RWPE1 (cell line): ENCODE measurements around the gene ADORA1.
A peak's percentile ranks its signal among the peaks of the same experiment; 100 is the strongest.

Experiments used
- CTCF ChIA-PET: fragments of 350-600 bp; sonication (Branson Sonifier 250); formaldehyde crosslinking; extraction: SDS; loops from one replicate; lab custom pipeline; 2021; lab: Yijun Ruan, JAX
- POLR2A ChIA-PET: fragments of 400-600 bp; formaldehyde crosslinking; extraction: SDS; loops from one replicate; lab custom pipeline; 2020; ENCODE audit warnings: antibody characterized with exemption; ENCODE audit not compliant: low non-redundant PET; lab: Yijun Ruan, JAX
- DNase-seq: peaks from one replicate; pipeline ENCODE4 v3.0.0; 2012; ENCODE audit warnings: low spot score
- H3K27ac ChIP-seq: fragments of 450-650 bp; 2 replicates; pipeline ENCODE4 v1.5.1; 2017
- TF ChIP-seq, protein P1 (sequence below): fragments of 450-650 bp; conservative IDR thresholded peaks from 2 replicates; pipeline ENCODE4 v1.5.1; 2017; ENCODE audit warnings: low read depth, mild to moderate bottlenecking

Gene ADORA1

DNA sequence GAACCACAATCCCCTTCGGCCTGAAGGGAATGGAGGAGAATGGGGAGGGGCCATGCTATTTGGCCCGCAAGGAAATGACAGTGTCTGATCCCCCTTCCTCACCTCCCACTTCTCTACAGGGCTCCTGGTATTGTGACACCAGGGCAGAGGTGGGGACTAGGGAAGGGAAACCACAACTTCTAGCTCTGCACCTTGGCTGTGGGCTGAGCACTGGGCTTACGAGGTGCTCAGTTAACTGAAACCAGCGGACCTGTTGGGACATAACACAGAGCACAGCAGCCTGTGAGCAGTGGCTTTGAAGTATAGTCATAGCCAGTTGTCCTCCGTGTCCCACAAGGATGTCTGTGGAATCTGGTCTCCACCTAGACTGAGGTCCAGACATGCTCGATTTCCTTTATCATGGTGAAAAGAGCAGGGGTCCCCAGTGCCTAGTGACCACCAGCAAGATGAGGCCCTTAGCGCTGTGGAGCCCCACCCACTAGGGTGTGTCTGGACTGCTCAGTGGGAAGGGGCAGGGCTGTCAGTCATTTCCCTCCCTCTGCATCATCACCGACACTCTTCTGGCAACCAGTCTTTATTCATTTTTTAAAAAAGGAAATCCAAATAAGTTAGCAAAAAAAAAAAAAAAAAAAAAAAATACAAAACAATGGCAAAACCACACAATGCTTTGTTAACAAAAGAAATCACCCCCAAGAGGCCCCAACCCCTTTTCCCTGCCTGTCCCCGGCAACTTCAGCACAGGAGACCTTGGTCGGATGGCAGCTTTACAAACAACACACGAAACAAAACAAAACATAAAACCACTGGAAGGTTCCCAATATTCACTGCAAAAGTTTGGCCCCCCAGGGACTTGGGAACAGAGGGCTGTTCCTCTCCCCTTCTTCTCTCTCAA is 44.7 kb upstream of the ADORA1 start:
- CTCF ChIA-PET, result interaction anchor here (0.6 to 2.4 kb wide), 10 partner anchors 13 to 1859 kb away, joined by 3 to 8 read pairs (median 3); partner anchors contain the start of gene ADORA1
- POLR2A ChIA-PET, result no interaction called here
- DNase-seq, result no peak
- TF ChIP-seq, protein P1, sequence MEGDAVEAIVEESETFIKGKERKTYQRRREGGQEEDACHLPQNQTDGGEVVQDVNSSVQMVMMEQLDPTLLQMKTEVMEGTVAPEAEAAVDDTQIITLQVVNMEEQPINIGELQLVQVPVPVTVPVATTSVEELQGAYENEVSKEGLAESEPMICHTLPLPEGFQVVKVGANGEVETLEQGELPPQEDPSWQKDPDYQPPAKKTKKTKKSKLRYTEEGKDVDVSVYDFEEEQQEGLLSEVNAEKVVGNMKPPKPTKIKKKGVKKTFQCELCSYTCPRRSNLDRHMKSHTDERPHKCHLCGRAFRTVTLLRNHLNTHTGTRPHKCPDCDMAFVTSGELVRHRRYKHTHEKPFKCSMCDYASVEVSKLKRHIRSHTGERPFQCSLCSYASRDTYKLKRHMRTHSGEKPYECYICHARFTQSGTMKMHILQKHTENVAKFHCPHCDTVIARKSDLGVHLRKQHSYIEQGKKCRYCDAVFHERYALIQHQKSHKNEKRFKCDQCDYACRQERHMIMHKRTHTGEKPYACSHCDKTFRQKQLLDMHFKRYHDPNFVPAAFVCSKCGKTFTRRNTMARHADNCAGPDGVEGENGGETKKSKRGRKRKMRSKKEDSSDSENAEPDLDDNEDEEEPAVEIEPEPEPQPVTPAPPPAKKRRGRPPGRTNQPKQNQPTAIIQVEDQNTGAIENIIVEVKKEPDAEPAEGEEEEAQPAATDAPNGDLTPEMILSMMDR, result no peak
- H3K27ac ChIP-seq, result no peak overlapping the region

DNA sequence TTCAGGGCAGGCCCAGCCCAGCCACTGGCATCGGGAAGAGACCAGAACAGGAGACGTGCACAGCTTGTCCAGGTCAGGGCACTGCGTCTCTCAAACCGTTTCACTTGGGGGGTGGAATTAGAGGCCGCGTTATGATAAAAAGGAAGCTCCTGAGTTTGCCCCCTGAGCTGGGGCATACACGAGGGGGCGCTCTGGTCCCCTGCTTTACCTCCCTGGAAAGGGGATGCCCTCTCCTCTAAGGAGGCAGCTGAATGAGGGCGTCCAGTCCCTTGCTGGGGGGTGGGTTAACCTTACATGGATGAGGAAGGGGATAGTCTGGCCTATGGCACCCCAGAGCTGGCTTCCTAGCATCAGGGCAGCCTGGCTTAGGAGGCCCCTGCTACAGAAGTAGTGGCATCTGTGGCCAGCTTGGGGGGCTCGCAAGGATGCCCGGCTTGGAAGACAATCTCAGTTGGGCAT is 44.0 kb upstream of the ADORA1 start:
- ChIA-PET CTCF (interaction anchor here (0.6 to 2.4 kb wide), 14 partner anchors 11 to 1858 kb away, joined by 3 to 8 read pairs (median 4); partner anchors contain the start of gene ADORA1), POLR2A (no interaction called here)
- no peak overlapping the region for H3K27ac ChIP-seq
- no peak for DNase-seq
- TF ChIP-seq, protein P1, result no peak

DNA sequence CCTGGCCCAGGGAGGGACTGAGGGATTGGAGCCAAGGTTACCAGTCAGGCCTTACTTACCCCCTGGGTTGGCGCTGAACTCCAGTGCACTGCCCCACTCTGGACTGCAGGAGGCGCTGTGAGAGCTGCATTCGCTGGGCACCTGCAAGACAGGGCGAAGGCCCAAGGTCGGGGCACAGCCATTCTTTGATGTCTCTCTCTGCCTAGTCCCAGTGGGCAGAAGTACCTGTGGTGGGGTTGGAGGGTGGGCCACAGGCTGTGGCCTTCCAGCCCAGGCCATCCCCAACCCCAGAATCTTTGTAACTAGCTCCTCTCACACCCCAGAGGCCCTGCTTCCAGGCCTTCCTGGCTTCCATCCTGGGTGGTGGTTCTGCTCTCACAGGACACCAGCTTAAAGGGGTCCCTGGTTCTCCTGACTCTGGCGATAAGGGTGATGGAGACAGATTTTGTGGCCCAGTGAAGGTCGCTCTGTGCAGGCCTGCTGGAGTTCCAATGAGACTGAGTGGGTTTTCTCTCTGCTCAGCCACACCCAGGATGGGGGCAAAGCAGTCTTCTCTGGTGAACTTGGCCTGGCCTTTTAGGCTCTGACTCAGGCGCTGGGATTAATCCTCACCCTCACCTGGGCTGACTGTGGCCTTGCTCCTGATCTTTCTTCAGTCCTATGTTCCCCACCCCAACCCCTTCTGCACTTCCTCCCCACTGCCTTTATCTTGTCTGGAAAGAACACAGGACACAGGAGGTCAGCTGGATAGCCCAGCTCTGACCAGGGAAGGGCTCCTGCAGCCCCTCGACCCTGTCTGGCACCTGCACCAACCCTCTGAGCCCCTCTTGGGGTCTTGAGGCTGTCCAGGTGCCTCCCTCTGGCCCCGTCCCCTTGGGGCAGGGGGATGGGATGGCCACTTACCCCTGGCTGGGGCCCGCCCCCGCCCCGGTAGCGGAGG is 42.7 kb upstream of the ADORA1 start:
- TF ChIP-seq, protein P1, result 0 out of 2 replicates have a peak, but pooled peaks have one; percentile 10
- CTCF ChIA-PET, result interaction anchor here (0.6 to 2.4 kb wide), 11 partner anchors 11 to 132 kb away, joined by 3 to 9 read pairs (median 5); partner anchors contain the start of gene ADORA1
- POLR2A ChIA-PET, result no interaction called here
- no peak overlapping the region for H3K27ac ChIP-seq
- DNase-seq, result no peak

DNA sequence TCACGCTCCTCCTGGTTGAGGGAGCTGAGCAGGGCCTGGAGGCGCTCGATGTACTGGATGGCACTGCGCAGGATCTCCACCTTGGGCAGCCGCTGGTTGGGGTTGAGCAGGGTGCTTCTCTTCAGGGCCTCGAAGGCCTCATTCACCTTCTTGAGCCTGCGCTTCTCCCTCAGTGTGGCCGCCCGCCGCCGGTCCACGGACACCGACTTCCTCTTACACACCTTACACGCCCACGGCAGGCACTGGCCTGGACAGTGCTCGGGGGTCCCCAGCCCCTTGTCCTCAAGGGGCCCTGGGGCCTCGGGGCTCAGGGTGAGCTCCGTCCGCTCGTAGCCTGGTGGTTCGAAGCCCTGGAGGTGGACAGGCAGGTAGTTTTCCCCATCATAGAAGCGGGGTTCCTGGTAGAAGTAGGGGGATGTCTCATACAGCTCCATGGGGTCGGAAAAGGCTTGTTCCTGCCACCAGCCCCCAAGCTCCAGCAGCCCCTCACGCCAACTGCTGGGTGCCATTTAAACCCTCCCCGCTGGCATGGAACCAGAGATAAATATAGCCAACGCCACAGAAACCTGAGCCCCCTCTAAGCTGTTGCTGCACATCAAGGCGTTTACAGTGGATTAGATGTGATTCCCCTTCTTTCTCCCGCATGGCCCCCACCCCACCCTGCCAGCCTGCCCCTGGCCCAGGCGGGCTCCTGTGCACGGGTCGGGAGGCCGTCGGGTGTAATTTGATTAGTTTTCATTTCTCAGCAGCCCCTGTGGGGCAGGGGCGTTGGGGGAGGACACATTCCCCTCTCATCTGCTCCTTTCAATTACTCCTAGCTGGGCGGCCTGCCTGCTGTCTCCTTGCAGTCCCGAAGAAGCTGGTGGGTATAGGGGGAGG is 41.8 kb upstream of the ADORA1 start, which contains the start of gene MYOG:
TSS of gene MYOG (minus strand) at position 485 of the 879 bp plus-strand sequence. CDS start at position 434, 51 bp downstream.
- ChIA-PET POLR2A (no interaction called here), CTCF (interaction anchor here (0.6 to 2.4 kb wide), 4 partner anchors 38 to 405 kb away, joined by 3 to 9 read pairs (median 6); partner anchors contain the start of gene ADORA1)
- H3K27ac ChIP-seq, result no peak within 1 kb of the TSS
- TF ChIP-seq, protein P1, result no peak
- DNase-seq, result no peak

DNA sequence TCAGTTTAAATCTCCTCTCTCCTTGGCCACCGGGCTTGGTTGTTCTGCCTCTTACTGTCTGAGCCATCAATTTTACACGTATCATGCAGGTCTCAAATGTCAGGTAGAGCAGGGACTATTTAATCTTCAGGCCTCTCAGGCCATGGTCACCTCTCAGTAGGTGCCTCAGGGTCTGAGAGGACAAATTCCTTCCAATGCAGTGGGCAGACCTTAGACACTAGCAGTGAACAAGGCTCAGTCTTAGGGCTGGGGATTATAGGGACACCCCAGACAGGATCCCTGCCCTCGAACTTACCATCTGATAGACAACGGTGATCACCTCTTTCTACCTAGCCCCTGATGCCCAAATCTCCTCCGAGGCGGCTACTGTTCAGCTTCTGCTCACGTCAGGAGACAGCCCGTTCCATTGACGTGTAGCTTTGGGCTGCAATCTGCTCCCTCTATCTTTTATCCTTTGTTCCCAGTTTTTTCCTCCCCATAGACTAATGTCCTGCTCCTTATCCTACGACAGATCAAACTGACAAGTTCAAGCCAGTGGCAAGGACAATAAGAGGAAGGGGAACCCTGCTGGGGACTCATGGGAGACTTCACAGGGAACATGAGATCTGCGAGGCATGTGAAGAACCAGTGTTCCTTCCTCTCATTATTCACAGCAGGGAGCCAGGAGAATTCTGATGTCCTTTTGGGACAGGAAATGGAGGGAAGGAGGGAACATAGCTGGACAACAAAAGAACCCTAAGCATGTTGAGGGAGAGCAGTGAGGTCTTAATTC is 40.3 kb upstream of the ADORA1 start:
- POLR2A ChIA-PET, result no interaction called here
- no peak overlapping the region for H3K27ac ChIP-seq
- no peak for DNase-seq
- CTCF ChIA-PET, result interaction anchor here (0.5 to 1.0 kb wide), 3 partner anchors 85 to 983 kb away, joined by 3 to 4 read pairs (median 3); no protein-coding TSS in a partner anchor
- TF ChIP-seq, protein P1, result no peak
